GM10266 (cell line): ENCODE results near the gene WAC.

Source experiments
- DNase-seq: peaks from one replicate; pipeline ENCODE4 v3.0.0; 2012; ENCODE audit errors: extremely low spot score
- TF ChIP-seq, protein P1 (sequence below): IDR thresholded peaks from 2 replicates; pipeline ENCODE4 v1.5.1; 2012; ENCODE audit warnings: mild to moderate bottlenecking, low read depth; ENCODE audit not compliant: control insufficient read depth, insufficient read depth; ENCODE audit errors: missing control alignments

Gene WAC

GRCh38 chr10:28666751-28667467 is 134.0 kb downstream of the WAC start:
- TF ChIP-seq, protein P1, sequence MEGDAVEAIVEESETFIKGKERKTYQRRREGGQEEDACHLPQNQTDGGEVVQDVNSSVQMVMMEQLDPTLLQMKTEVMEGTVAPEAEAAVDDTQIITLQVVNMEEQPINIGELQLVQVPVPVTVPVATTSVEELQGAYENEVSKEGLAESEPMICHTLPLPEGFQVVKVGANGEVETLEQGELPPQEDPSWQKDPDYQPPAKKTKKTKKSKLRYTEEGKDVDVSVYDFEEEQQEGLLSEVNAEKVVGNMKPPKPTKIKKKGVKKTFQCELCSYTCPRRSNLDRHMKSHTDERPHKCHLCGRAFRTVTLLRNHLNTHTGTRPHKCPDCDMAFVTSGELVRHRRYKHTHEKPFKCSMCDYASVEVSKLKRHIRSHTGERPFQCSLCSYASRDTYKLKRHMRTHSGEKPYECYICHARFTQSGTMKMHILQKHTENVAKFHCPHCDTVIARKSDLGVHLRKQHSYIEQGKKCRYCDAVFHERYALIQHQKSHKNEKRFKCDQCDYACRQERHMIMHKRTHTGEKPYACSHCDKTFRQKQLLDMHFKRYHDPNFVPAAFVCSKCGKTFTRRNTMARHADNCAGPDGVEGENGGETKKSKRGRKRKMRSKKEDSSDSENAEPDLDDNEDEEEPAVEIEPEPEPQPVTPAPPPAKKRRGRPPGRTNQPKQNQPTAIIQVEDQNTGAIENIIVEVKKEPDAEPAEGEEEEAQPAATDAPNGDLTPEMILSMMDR, result no peak
- DNase-seq, result no peak

DNA sequence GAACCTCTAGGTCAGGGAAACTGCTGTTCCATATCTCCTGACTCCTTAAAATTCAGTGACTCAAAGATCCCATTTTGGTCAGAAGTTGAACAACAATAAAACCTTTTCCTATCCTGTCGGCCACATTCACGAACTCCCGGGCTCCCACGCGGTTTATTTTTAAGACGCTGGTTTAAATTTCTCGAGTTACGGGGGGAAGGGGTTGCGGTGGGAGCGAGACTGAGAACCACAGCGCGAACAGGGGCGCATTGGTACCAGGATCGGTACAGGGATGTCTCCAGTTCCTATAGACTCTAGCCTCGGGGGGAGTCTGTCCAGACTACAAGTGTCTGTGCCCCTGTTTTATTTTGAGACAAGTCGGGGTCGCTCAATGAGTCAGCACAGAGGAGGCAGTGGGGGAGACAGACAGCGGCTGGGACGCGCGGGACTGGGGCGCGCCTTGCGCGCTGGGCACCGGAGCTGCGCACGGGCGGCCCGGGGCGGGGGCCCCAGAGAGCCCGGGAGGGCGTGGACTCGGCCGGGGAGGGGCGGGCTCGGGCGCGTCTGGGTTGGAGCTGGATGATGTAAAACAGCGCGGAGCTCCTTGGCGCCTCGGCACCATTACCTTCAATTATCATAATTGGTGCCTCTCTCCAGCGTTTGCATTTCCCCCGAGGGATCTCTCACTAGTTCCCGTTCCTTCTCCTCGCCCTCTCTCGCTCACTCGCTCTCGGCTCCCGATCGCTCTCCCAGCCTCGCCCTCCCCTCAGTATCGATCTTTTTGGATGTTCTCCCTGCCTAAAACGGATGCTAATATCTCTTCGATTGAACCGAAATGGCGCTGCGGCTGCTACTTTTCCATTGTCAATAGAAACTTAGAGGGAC is 135.7 kb downstream of the WAC start:
- DNase-seq, result no peak
- TF ChIP-seq, protein P1, result no peak

- TF ChIP-seq, protein P1, result no peak
- DNase-seq, result no peak
Measured at GRCh38 chr10:28669227-28670173, 136.6 kb downstream of the WAC start.
